HEK293T (cell line): ENCODE results near the gene DNAJC27.

Source experiments
- BHLHE40 ChIP-seq: fragments of 450-650 bp; IDR thresholded peaks from 2 replicates; pipeline ENCODE4 v1.6.1; 2016; ENCODE audit warnings: mild to moderate bottlenecking, moderate library complexity, borderline replicate concordance
- ELF4 ChIP-seq: fragments of 450-650 bp; IDR thresholded peaks from 2 replicates; pipeline ENCODE4 v1.6.1; 2017; ENCODE audit warnings: antibody characterized with exemption
- FOXA1 ChIP-seq: fragments of 450-650 bp; IDR thresholded peaks from 2 replicates; pipeline ENCODE4 v1.6.1; 2016; ENCODE audit warnings: mild to moderate bottlenecking
- FOXK2 ChIP-seq: fragments of 450-650 bp; IDR thresholded peaks from 2 replicates; pipeline ENCODE4 v1.6.1; 2016; ENCODE audit warnings: mild to moderate bottlenecking
- FOXM1 ChIP-seq: fragments of 450-650 bp; IDR thresholded peaks from 2 replicates; pipeline ENCODE4 v1.6.1; 2017; ENCODE audit warnings: mild to moderate bottlenecking, borderline replicate concordance
- HDGF ChIP-seq: fragments of 450-650 bp; IDR thresholded peaks from 2 replicates; pipeline ENCODE4 v1.6.1; 2017; ENCODE audit warnings: antibody characterized with exemption, borderline replicate concordance
- L3MBTL2 ChIP-seq: fragments of 450-650 bp; conservative IDR thresholded peaks from 2 replicates; pipeline ENCODE4 v1.6.1; 2016; ENCODE audit warnings: mild to moderate bottlenecking
- LEF1 ChIP-seq: fragments of 450-650 bp; IDR thresholded peaks from 2 replicates; pipeline ENCODE4 v1.6.1; 2017; ENCODE audit warnings: mild to moderate bottlenecking, borderline replicate concordance
- NFRKB ChIP-seq: fragments of 450-650 bp; IDR thresholded peaks from 2 replicates; pipeline ENCODE4 v1.6.1; 2016; ENCODE audit warnings: mild to moderate bottlenecking, moderate library complexity
- PKNOX1 ChIP-seq: fragments of 450-650 bp; IDR thresholded peaks from 2 replicates; pipeline ENCODE4 v1.6.1; 2016
- SP1 ChIP-seq: fragments of 450-650 bp; IDR thresholded peaks from 2 replicates; pipeline ENCODE4 v1.6.1; 2017
- SUZ12 ChIP-seq: fragments of 450-650 bp; IDR thresholded peaks from 2 replicates; pipeline ENCODE4 v1.6.1; 2016; ENCODE audit warnings: mild to moderate bottlenecking
- TARDBP ChIP-seq: fragments of 450-650 bp; IDR thresholded peaks from 2 replicates; pipeline ENCODE4 v1.6.1; 2016

DNA sequence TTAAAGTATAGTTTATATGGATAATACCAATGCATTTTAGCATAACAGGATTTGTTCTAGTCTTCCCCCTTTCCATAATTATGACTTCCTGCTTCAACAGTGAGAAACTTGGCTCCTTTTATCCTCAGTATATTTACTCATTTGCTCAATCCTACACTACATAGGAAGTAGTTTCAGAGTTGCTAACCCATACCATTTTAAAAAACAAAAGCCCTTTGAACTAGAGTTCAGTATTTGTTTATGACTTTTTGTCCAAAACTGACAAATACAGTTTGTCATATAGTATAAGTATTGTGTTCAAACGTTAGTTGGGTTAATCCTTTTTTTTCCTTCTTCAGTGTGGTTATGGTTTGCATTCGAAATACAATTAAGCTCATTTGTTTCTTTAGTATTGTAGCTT, 5.9 kb upstream of the DNAJC27 start:
- no peak for TF ChIP-seq SUZ12
- no peak for TF ChIP-seq LEF1
- TF ChIP-seq SP1, result no peak
- TF ChIP-seq NFRKB, result no peak
- no peak for TF ChIP-seq FOXA1
- TF ChIP-seq FOXK2, result no peak
- TF ChIP-seq BHLHE40, result no peak
- TF ChIP-seq L3MBTL2, result no peak
- TF ChIP-seq TARDBP, result no peak
- TF ChIP-seq FOXM1, result no peak
- TF ChIP-seq PKNOX1, result no peak
- no peak for TF ChIP-seq ELF4
- no peak for TF ChIP-seq HDGF
